Measurements from ENCODE around the gene PRR22. TPM values are rescaled to one million over a fixed set of nuclear protein-coding genes. Genes with fewer than 3 reads are reported as not detected.

Gene PRR22
- total and polyA plus RNA-seq, 9 of the 15 experiments (the other 6 are each of a cell fraction or from before 2014, with no cell fraction given), result 0.03 to 12.0 (median 2.0) TPM; not detected in 1

DNA sequence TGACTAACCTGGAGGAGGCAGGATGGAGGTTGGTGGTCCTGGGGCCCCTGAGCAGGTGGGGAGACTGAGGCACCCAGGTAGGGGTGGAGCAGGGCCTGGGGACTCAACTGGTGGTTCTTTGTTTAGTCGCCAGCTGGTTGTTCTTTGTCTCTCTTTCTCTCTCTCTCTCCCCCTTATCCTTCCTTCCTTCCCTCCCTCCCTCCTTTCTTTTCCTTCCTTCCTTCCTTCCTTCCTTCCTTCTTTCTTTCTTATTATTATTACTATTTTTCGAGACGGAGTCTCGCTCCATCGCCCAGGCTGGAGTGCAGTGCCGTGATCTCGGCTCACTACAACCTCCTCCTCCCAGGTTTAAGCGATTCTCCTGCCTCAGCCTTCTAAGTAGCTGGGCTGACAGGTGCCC lies 13.7 kb upstream of the PRR22 start:
- intact Hi-C loops (cut with micrococcal nuclease) (no loop called here), in situ Hi-C loops (cut with MboI) (no loop called here)
- BruUV-seq (replicated peaks), result no TSS peak
- DNase-seq (ENCODE audit: extremely low read depth in 1 of 4, low spot score in 3 of 4), result no peak
- H3K4me1 ChIP-seq (replicated peaks in 1 of 2; ENCODE audit: control insufficient read depth in 2 of 2, insufficient read depth in 2 of 2, low read length in 2 of 2), result peaks cover 32 to 58% of the 10 kb centered on the region in 2 experiments
- H3K27me3 ChIP-seq (ENCODE audit: control insufficient read depth in 2 of 2, insufficient read depth in 2 of 2, low read length in 2 of 2), result no peaks in the 10 kb centered on the region
- no peaks in the 10 kb centered on the region for H3K9me1 ChIP-seq (ENCODE audit: control insufficient read depth, insufficient read depth, low read length)
- no peak overlapping the region for H2AFZ ChIP-seq (ENCODE audit: low read depth, low read length)
- no peak for FAIRE-seq
- H3K9me3 ChIP-seq (replicated peaks; ENCODE audit: control insufficient read depth, insufficient read depth, low read depth, low read length), result no peaks in the 10 kb centered on the region
- H3K4me2 ChIP-seq (ENCODE audit: insufficient read depth, low read length), result no peak overlapping the region
- no peak for ATAC-seq
- H3K27ac ChIP-seq (ENCODE audit: extremely low read depth, low read depth, low read length), result no peak overlapping the region
- no peaks in the 10 kb centered on the region for H3K79me2 ChIP-seq (ENCODE audit: control insufficient read depth, insufficient read depth, low read length)
- no peak overlapping the region for H3K9ac ChIP-seq (ENCODE audit: insufficient read depth in 1 of 2, low read depth in 2 of 2, low read length in 2 of 2)
- TF ChIP-seq E4F1 (CRISPR knock-in tag; IDR thresholded peaks at IDR 0.05; ENCODE audit: borderline replicate concordance) (no peak), ZBTB26 (CRISPR knock-in tag; IDR thresholded peaks at IDR 0.05) (no peak), ZKSCAN1 (IDR thresholded peaks at IDR 0.05; ENCODE audit: low read depth, low read length) (no peak)
- TF ChIP-seq, protein P1, sequence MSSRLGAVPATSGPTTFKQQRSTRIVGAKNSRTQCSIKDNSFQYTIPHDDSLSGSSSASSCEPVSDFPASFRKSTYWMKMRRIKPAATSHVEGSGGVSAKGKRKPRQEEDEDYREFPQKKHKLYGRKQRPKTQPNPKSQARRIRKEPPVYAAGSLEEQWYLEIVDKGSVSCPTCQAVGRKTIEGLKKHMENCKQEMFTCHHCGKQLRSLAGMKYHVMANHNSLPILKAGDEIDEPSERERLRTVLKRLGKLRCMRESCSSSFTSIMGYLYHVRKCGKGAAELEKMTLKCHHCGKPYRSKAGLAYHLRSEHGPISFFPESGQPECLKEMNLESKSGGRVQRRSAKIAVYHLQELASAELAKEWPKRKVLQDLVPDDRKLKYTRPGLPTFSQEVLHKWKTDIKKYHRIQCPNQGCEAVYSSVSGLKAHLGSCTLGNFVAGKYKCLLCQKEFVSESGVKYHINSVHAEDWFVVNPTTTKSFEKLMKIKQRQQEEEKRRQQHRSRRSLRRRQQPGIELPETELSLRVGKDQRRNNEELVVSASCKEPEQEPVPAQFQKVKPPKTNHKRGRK (tag; IDR thresholded peaks at IDR 0.05), result peak; percentile 80
- H3K36me3 ChIP-seq (ENCODE audit: control insufficient read depth, insufficient read depth, low read length), result no peaks in the 10 kb centered on the region
- H4K20me1 ChIP-seq (replicated peaks; ENCODE audit: control insufficient read depth, insufficient read depth, low read length), result 0 out of 2 replicates have a peak, but pooled peaks cover 11% of the 10 kb centered on the region
- no peak overlapping the region for H3K4me3 ChIP-seq
- POLR2A ChIA-PET, result interaction anchor here (0.6 kb wide), 3 partner anchors 24 to 701 kb away, joined by 3 to 5 read pairs (median 3); no protein-coding TSS in a partner anchor
- 65% methylated on average over 8 of the region's 8 CpGs for WGBS (ENCODE audit: insufficient coverage, low coverage, missing lambda C conversion rate)
- CTCF ChIA-PET (ENCODE audit: low intra/inter-chr PET ratio), result no interaction called here

All from K562 (cell line).